ENCODE data around the gene RPTOR. TPM values are rescaled to one million over a fixed set of nuclear protein-coding genes. Genes with fewer than 3 reads are reported as not detected.

The RPTOR gene
- total RNA-seq, 2 experiments from 2014 or later = 48.1 to 87.8 TPM

- Histone ChIP-seq H3K9me3 (ENCODE audit: low read length) (no peaks in the 10 kb centered on the region), H2AFZ (ENCODE audit: low read length) (no peak overlapping the region), H3K4me2 (ENCODE audit: low read length) (no peak overlapping the region), H3K27ac (ENCODE audit: low read depth, low read length, poor library complexity, severe bottlenecking) (no peak overlapping the region), H3K9me2 (ENCODE audit: insufficient read depth, low read length) (no peaks in the 10 kb centered on the region), H3K4me1 (ENCODE audit: insufficient read depth, low read length, poor library complexity, severe bottlenecking) (peaks cover 12% of the 10 kb centered on the region), H3K36me3 (ENCODE audit: insufficient read depth, low read length) (peaks cover 18% of the 10 kb centered on the region), H4K20me1 (ENCODE audit: insufficient read depth, low read length) (no peaks in the 10 kb centered on the region), H3K4me3 (ENCODE audit: low read depth, low read length, poor library complexity, severe bottlenecking) (no peak overlapping the region), H3K79me2 (ENCODE audit: insufficient read depth, low read depth, low read length) (no peaks in the 10 kb centered on the region)
- DNase-seq (ENCODE audit: low spot score) = no peak
- ChIA-PET CTCF (ENCODE audit: unreplicated experiment) (no interaction called here), POLR2A (interaction anchor here (0.9 kb wide), 1 partner anchor 577 kb away, joined by 3 read pairs; no protein-coding TSS in a partner anchor)
- TF ChIP-seq, protein P1, sequence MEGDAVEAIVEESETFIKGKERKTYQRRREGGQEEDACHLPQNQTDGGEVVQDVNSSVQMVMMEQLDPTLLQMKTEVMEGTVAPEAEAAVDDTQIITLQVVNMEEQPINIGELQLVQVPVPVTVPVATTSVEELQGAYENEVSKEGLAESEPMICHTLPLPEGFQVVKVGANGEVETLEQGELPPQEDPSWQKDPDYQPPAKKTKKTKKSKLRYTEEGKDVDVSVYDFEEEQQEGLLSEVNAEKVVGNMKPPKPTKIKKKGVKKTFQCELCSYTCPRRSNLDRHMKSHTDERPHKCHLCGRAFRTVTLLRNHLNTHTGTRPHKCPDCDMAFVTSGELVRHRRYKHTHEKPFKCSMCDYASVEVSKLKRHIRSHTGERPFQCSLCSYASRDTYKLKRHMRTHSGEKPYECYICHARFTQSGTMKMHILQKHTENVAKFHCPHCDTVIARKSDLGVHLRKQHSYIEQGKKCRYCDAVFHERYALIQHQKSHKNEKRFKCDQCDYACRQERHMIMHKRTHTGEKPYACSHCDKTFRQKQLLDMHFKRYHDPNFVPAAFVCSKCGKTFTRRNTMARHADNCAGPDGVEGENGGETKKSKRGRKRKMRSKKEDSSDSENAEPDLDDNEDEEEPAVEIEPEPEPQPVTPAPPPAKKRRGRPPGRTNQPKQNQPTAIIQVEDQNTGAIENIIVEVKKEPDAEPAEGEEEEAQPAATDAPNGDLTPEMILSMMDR (conservative IDR thresholded peaks at IDR 0.05; ENCODE audit: low read length) = no peak
- no peak for TF ChIP-seq EZH2phosphoT487 (IDR thresholded peaks at IDR 0.05; ENCODE audit: borderline replicate concordance, low read depth, low read length)
- intact Hi-C loops (cut with micrococcal nuclease; ENCODE audit: unreplicated experiment) = no loop called here
- BruUV-seq (replicated peaks) = no TSS peak
Observed at GRCh38 chr17:80943346-80944145, 398.9 kb downstream of the RPTOR start.

GRCh38 chr17:80944326-80944725 lies 399.7 kb downstream of the RPTOR start:
- peaks cover 12% of the 10 kb centered on the region for H3K4me1 ChIP-seq (ENCODE audit: insufficient read depth, low read length, poor library complexity, severe bottlenecking)
- H3K79me2 ChIP-seq (ENCODE audit: insufficient read depth, low read depth, low read length) = no peaks in the 10 kb centered on the region
- H3K4me3 ChIP-seq (ENCODE audit: low read depth, low read length, poor library complexity, severe bottlenecking) = no peak overlapping the region
- H3K9me3 ChIP-seq (ENCODE audit: low read length) = no peaks in the 10 kb centered on the region
- no TSS peak for BruUV-seq (replicated peaks)
- H2AFZ ChIP-seq (ENCODE audit: low read length) = no peak overlapping the region
- intact Hi-C loops (cut with micrococcal nuclease; ENCODE audit: unreplicated experiment) = no loop called here
- DNase-seq (ENCODE audit: low spot score) = no peak
- ChIA-PET CTCF (ENCODE audit: unreplicated experiment) (no interaction called here), POLR2A (no interaction called here)
- H3K9me2 ChIP-seq (ENCODE audit: insufficient read depth, low read length) = no peaks in the 10 kb centered on the region
- TF ChIP-seq EZH2phosphoT487 (IDR thresholded peaks at IDR 0.05; ENCODE audit: borderline replicate concordance, low read depth, low read length) = no peak
- TF ChIP-seq, protein P1 (conservative IDR thresholded peaks at IDR 0.05; ENCODE audit: low read length) = no peak
- H3K27ac ChIP-seq (ENCODE audit: low read depth, low read length, poor library complexity, severe bottlenecking) = no peak overlapping the region
- no peaks in the 10 kb centered on the region for H4K20me1 ChIP-seq (ENCODE audit: insufficient read depth, low read length)
- H3K36me3 ChIP-seq (ENCODE audit: insufficient read depth, low read length) = peaks cover 18% of the 10 kb centered on the region
- H3K4me2 ChIP-seq (ENCODE audit: low read length) = no peak overlapping the region

- H2AFZ ChIP-seq (ENCODE audit: low read length) = no peak overlapping the region
- no TSS peak for BruUV-seq (replicated peaks)
- H3K9me2 ChIP-seq (ENCODE audit: insufficient read depth, low read length) = no peaks in the 10 kb centered on the region
- no peak overlapping the region for H3K27ac ChIP-seq (ENCODE audit: low read depth, low read length, poor library complexity, severe bottlenecking)
- H3K4me3 ChIP-seq (ENCODE audit: low read depth, low read length, poor library complexity, severe bottlenecking) = no peak overlapping the region
- no peak overlapping the region for H3K4me2 ChIP-seq (ENCODE audit: low read length)
- no peaks in the 10 kb centered on the region for H3K9me3 ChIP-seq (ENCODE audit: low read length)
- H3K79me2 ChIP-seq (ENCODE audit: insufficient read depth, low read depth, low read length) = no peaks in the 10 kb centered on the region
- no peak for DNase-seq (ENCODE audit: low spot score)
- CTCF ChIA-PET (ENCODE audit: unreplicated experiment) = no interaction called here
- TF ChIP-seq, protein P1 (conservative IDR thresholded peaks at IDR 0.05; ENCODE audit: low read length) = no peak
- TF ChIP-seq EZH2phosphoT487 (IDR thresholded peaks at IDR 0.05; ENCODE audit: borderline replicate concordance, low read depth, low read length) = no peak
- H4K20me1 ChIP-seq (ENCODE audit: insufficient read depth, low read length) = no peaks in the 10 kb centered on the region
- H3K4me1 ChIP-seq (ENCODE audit: insufficient read depth, low read length, poor library complexity, severe bottlenecking) = peaks cover 5% of the 10 kb centered on the region
- POLR2A ChIA-PET = no interaction called here
- H3K36me3 ChIP-seq (ENCODE audit: insufficient read depth, low read length) = peaks cover 18% of the 10 kb centered on the region
- intact Hi-C loops (cut with micrococcal nuclease; ENCODE audit: unreplicated experiment) = no loop called here
Observed at GRCh38 chr17:80945736-80946135, 401.1 kb downstream of the RPTOR start.

All from OCI-LY7 (cell line).